GM12801 (cell line): ENCODE results near the gene PDK2.

ENCODE experiments used
- CTCF ChIP-seq: IDR thresholded peaks from one replicate; pipeline ENCODE4 v1.5.1; 2011; ENCODE audit warnings: control low read depth; ENCODE audit not compliant: insufficient read length; ENCODE audit errors: extremely low read depth

PDK2 gene

GRCh38 chr17:50059759-50060273 is 35.3 kb upstream of the PDK2 start:
- TF ChIP-seq CTCF = no peak

GRCh38 chr17:50060951-50061712 is 34.0 kb upstream of the PDK2 start:
- TF ChIP-seq CTCF = no peak

GRCh38 chr17:50062293-50063243 is 32.6 kb upstream of the PDK2 start:
- TF ChIP-seq CTCF = no peak

- no peak for TF ChIP-seq CTCF
Observed at GRCh38 chr17:50063561-50064252, 31.4 kb upstream of the PDK2 start.

GRCh38 chr17:50064253-50065001 is 30.7 kb upstream of the PDK2 start:
- no peak for TF ChIP-seq CTCF

DNA sequence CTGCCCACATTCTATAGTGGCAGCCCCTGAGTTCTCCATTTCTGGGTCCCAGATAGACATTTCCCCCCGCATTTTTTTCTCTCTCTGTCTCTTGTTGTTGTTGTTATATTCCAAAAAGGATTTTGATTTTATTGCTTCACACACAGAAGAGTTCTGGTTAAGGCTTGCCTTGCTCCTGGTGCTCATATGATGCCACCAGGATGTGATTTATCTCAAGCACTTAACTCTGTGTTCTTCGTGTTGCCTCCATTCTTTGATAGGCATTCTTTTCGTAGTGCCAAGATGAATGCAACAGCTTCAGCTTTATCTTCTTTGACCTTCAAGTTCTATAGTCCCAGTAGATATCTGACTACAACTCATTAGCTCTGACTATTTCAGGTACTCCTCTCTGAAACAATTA is 30.1 kb upstream of the PDK2 start:
- TF ChIP-seq CTCF = no peak

DNA sequence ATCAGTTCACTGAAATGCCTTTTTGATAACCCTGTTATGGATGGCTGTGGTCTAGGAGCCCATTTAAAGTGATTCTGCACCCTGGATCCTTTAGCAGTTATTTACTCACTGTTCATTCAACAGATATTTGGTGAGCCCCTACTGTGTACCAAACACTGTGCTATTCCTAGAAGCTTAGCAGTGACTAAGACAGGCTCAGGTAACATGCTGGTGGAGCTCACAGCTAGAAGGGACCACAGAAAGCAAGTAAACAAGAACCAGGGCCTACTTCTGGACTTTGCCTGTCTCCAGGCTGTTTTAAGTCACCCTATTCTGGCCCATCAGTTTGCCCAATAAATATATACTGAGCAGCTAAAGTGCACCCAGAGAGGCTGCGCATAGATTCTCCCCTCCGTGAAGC is 28.2 kb upstream of the PDK2 start:
- no peak for TF ChIP-seq CTCF
